ENCODE measurements around the gene EPM2AIP1.

DNA sequence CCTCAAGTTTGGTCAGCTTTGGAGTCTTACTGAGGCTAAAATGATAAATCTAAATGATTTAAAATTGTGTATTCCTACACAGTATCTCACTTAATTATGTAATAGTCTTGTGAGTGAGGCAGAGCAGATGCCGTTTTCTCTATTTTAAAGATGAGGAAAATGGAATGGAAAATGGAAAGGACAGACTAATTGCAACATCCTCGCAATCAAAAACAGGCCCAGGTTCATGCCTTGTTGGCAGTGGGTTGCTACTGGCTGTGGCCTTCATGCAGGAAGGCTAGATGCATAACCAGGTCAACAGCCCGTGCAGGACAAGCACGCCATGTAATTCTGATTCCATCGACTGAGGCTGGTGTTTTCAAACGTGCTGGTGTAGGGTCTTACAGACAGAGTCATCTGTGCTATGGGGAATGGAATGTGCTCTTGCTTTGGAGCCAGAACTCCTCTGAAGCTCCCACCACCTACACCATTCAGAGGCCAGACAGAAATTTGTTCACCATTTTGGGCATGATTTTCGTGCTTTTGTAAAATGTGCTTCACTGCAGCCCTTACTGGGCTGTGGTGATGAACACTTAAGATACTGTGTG is 38.3 kb upstream of the EPM2AIP1 start:
- TF ChIP-seq, protein P1, sequence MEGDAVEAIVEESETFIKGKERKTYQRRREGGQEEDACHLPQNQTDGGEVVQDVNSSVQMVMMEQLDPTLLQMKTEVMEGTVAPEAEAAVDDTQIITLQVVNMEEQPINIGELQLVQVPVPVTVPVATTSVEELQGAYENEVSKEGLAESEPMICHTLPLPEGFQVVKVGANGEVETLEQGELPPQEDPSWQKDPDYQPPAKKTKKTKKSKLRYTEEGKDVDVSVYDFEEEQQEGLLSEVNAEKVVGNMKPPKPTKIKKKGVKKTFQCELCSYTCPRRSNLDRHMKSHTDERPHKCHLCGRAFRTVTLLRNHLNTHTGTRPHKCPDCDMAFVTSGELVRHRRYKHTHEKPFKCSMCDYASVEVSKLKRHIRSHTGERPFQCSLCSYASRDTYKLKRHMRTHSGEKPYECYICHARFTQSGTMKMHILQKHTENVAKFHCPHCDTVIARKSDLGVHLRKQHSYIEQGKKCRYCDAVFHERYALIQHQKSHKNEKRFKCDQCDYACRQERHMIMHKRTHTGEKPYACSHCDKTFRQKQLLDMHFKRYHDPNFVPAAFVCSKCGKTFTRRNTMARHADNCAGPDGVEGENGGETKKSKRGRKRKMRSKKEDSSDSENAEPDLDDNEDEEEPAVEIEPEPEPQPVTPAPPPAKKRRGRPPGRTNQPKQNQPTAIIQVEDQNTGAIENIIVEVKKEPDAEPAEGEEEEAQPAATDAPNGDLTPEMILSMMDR (IDR thresholded peaks at IDR 0.05): no peak
- TF ChIP-seq POLR2AphosphoS5 (IDR thresholded peaks at IDR 0.05; ENCODE audit: low read depth, low read length) (no peak), SIN3A (IDR thresholded peaks at IDR 0.05; ENCODE audit: borderline replicate concordance, insufficient read depth, low read depth, low read length) (no peak)

Measured in Panc1 (cell line).